Sigmoid colon (tissue), 7 donors: Measurements from ENCODE around the gene PTPRN. TPM values are rescaled to one million over a fixed set of nuclear protein-coding genes. Genes with fewer than 3 reads are reported as not detected.

Experiments
- DNase-seq: peaks from one replicate; pipeline ENCODE4 v3.0.0-alpha.2; 2019
- H3K27ac ChIP-seq, 4 donors: fragments of 200-600 bp; sonication (generic); one replicate each; pipeline ENCODE4 v1.5.1; 2016 to 2019; ENCODE audit warnings: mild to moderate bottlenecking in 1 of 4
- H3K27me3 ChIP-seq, 3 donors: fragments of 200-600 bp; sonication (generic); one replicate each; pipeline ENCODE4 v1.5.1; 2019; ENCODE audit warnings: mild to moderate bottlenecking in 1 of 3
- H3K36me3 ChIP-seq, 4 donors: fragments of 200-600 bp; sonication (generic); one replicate each; pipeline ENCODE4 v1.5.1; 2016 to 2019
- H3K4me1 ChIP-seq, 4 donors: fragments of 200-600 bp; sonication (generic); one replicate each; pipeline ENCODE4 v1.5.1; 2017 to 2019
- H3K4me3 ChIP-seq, 4 donors: fragments of 200-600 bp; sonication (generic); one replicate each; pipeline ENCODE4 v1.5.1; 2017 to 2019; ENCODE audit warnings: mild to moderate bottlenecking in 2 of 4, moderate library complexity in 1 of 4
- H3K9me3 ChIP-seq, 4 donors: fragments of 200-600 bp in 3 of 4; sonication (generic) in 3 of 4; one replicate each; pipeline versions ENCODE4 v1.5.1 to v1.6.1; 2013 to 2019
- CTCF ChIP-seq, 4 experiments: fragments of 450-650 bp in 3 of 4; fragments of 200-600 bp in 1 of 4; IDR thresholded peaks; one replicate each; pipeline ENCODE4 v1.5.1; 2016 to 2019; ENCODE audit warnings: antibody characterized with exemption in 4 of 4, mild to moderate bottlenecking in 3 of 4, moderate library complexity in 2 of 4
- EP300 ChIP-seq, 4 donors: sonication (generic); formaldehyde crosslinking; IDR thresholded peaks; one replicate each; pipeline ENCODE4 v1.6.1; 2017; ENCODE audit warnings: antibody characterized with exemption in 4 of 4
- POLR2A ChIP-seq, 2 donors: fragments of 450-650 bp; IDR thresholded peaks; one replicate each; pipeline ENCODE4 v1.6.1; 2016; ENCODE audit warnings: antibody characterized with exemption in 2 of 2, mild to moderate bottlenecking in 2 of 2, moderate library complexity in 2 of 2
- POLR2AphosphoS5 ChIP-seq, 4 donors: sonication (generic); formaldehyde crosslinking; IDR thresholded peaks; one replicate each; pipeline ENCODE4 v1.6.1; 2017; ENCODE audit warnings: antibody characterized with exemption in 4 of 4
- WGBS, 2 donors: extraction: QIAGEN DNeasy Blood & Tissue Kit; methylation state at CpG; one replicate each; pipeline ENCODE4 v1.1.7; 2013; 5-methylcytosine and 5-hydroxymethylcytosine counted together
- intact Hi-C: fragments of 100-400 bp; cut with DNase I; formaldehyde crosslinking; loops from one replicate; pipeline ENCODE4 v1.15.1; 2023
- polyA plus RNA-seq, 3 donors: library from polyadenylated mRNA; stranded (reverse); fragments of 200-250 nt; gene quantifications; one replicate each; pipeline ENCODE4 v1.2.3, GENCODE V29; 2013
- total RNA-seq, 4 donors: library from RNA; depleted of rRNA; stranded (reverse); fragments of >200 nt; gene quantifications; one replicate each; pipeline ENCODE4 v1.1.0, GENCODE V29; 2016
- donor health status: healthy with polysubstance abuse.
- donor health status: Bipolar disorder and iron deficiency.
- donor health status: healthy.

The PTPRN gene
- total and polyA plus RNA-seq, 7 donors, result 1.2 to 8.8 (median 7.8) TPM; not detected in 2

GRCh38 chr2:219297766-219298456 lies 11.3 kb downstream of the PTPRN start:
- H3K27me3 ChIP-seq, result peaks cover 0 to 18% (median 6%) of the 10 kb centered on the region in 3 donors
- WGBS, 2 donors, result 79 to 86% methylated on average over 14 of the region's 14 CpGs
- H3K4me1 ChIP-seq, result peaks cover 0 to 16% (median 13%) of the 10 kb centered on the region in 4 donors
- H3K36me3 ChIP-seq, result no peaks in the 10 kb centered on the region
- intact Hi-C loops, result loop anchor here (5.0 to 10.0 kb wide), 3 partner anchors 121 to 247 kb away; partner anchors contain the start of genes CHPF, CNPPD1, RETREG2 and TMEM198
- TF ChIP-seq EP300 (IDR thresholded peaks at IDR 0.05) (no peak), CTCF (IDR thresholded peaks at IDR 0.05) (no peak), POLR2A (IDR thresholded peaks at IDR 0.05) (no peak), POLR2AphosphoS5 (IDR thresholded peaks at IDR 0.05) (no peak)
- no peak overlapping the region for H3K27ac ChIP-seq
- H3K4me3 ChIP-seq, result no peak overlapping the region
- peak; percentile 61 for DNase-seq
- H3K9me3 ChIP-seq, result no peaks in the 10 kb centered on the region

DNA sequence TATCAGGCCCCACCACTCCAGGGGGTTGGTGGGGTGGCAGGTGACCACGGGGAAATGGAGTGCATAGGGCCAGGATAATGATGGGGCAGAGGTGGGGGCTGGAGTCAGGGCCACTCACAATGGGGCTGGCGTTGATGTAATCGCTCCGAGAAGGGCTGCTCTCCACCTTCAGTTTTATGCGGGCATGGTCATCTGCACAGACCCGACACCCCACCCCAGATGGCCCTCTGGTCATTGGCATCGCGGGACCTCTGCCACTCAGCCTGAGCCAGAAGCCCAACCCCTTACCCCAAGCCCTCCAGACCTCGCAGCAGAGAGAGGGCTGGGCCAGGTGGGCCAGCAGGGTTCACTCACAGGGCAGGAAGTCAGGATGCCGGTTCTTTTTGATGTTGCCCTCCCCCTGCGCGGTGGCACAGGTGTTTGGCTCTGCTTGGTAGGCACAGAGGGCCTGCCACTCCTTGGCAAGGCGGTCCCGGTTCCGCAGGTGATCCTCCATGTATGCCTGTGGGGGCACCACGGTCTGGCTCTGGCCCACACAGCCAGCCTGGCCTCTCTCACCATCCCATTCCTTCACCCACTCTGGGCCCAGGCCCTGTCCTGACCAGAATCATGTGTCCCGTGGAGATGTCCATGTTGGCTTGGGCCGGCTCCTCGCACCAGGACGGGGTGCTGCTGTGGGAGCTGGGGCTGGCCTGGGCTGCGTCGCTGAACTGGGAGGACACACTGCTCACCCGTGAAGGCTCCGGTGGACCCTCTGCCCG lies 12.4 kb downstream of the PTPRN start:
- TF ChIP-seq CTCF (IDR thresholded peaks at IDR 0.05) (no peak), POLR2AphosphoS5 (IDR thresholded peaks at IDR 0.05) (no peak), EP300 (IDR thresholded peaks at IDR 0.05) (no peak)
- intact Hi-C loops, result loop anchor here (5.0 to 10.0 kb wide), 3 partner anchors 120 to 248 kb away; partner anchors contain the start of genes CHPF, CNPPD1, RETREG2 and TMEM198
- 84% methylated on average over 25 of the region's 25 CpGs for WGBS, 2 donors
- Histone ChIP-seq H3K36me3 (no peaks in the 10 kb centered on the region), H3K9me3 (no peaks in the 10 kb centered on the region), H3K27me3 (peaks cover 0 to 7% (median 6%) of the 10 kb centered on the region in 3 donors), H3K4me1 (peaks cover 0 to 16% (median 13%) of the 10 kb centered on the region in 4 donors), H3K4me3 (no peak overlapping the region), H3K27ac (no peak overlapping the region)
- peak; percentile 60 for DNase-seq

- Histone ChIP-seq H3K27ac (no peak overlapping the region), H3K9me3 (no peaks in the 10 kb centered on the region), H3K4me3 (no peak overlapping the region), H3K4me1 (peaks cover 0 to 16% (median 13%) of the 10 kb centered on the region in 4 donors), H3K27me3 (peaks cover 0 to 7% (median 6%) of the 10 kb centered on the region in 3 donors), H3K36me3 (no peaks in the 10 kb centered on the region)
- DNase-seq, result peak; percentile 60
- intact Hi-C loops, result loop anchor here (5.0 to 10.0 kb wide), 3 partner anchors 119 to 249 kb away; partner anchors contain the start of genes CHPF, CNPPD1, RETREG2 and TMEM198
- 86 to 90% methylated on average over 14 of the region's 14 CpGs for WGBS, 2 donors
- TF ChIP-seq EP300 (IDR thresholded peaks at IDR 0.05) (no peak), CTCF (IDR thresholded peaks at IDR 0.05) (no peak), POLR2AphosphoS5 (IDR thresholded peaks at IDR 0.05) (no peak)
Measured at GRCh38 chr2:219296142-219296541, 13.1 kb downstream of the PTPRN start.

GRCh38 chr2:219294356-219295351 lies 14.5 kb downstream of the PTPRN start:
- Histone ChIP-seq H3K27ac (peak overlapping the region; percentile 84 to 91 (median 90)), H3K4me1 (peaks cover 0 to 19% (median 18%) of the 10 kb centered on the region in 4 donors), H3K9me3 (no peaks in the 10 kb centered on the region), H3K36me3 (no peaks in the 10 kb centered on the region), H3K4me3 (peak overlapping the region; percentile 43 to 65 (median 54)), H3K27me3 (peaks cover 0 to 2% (median 2%) of the 10 kb centered on the region in 3 donors)
- TF ChIP-seq CTCF (IDR thresholded peaks at IDR 0.05) (peak; percentile 85 to 99 (median 91)), POLR2A (IDR thresholded peaks at IDR 0.05) (no peak), POLR2AphosphoS5 (IDR thresholded peaks at IDR 0.05) (peak; percentile 13 to 68 (median 58)), EP300 (IDR thresholded peaks at IDR 0.05) (no peak)
- peak; percentile 91 for DNase-seq
- 7% methylated on average over 67 of the region's 67 CpGs for WGBS, 2 donors
- intact Hi-C loops, result loop anchor here (1.0 to 10.0 kb wide), 6 partner anchors 15 to 250 kb away; partner anchors contain the start of genes CHPF, CNPPD1, DNAJB2 and NHEJ1
